AG04450 (cell line): ENCODE measurements around the gene TSPAN3. TPM values are rescaled to one million over a fixed set of nuclear protein-coding genes. Genes with fewer than 3 reads are reported as not detected.

Source experiments
- CTCF ChIA-PET: fragments of 300-600, 350-600 bp; formaldehyde crosslinking; extraction: SDS; loops from one replicate; lab custom pipeline; 2022; ENCODE audit warnings: antibody characterized with exemption, inconsistent platforms; lab: Charles Lee
- POLR2A ChIA-PET: fragments of 350-600 bp; formaldehyde crosslinking; extraction: SDS; loops from one replicate; lab custom pipeline; 2021; ENCODE audit warnings: antibody characterized with exemption, inconsistent platforms; lab: Yijun Ruan, JAX
- DNase-seq: peaks from one replicate; pipeline ENCODE4 v3.0.0-alpha.2; 2011; ENCODE audit warnings: low read depth, low spot score
- H3K27ac ChIP-seq: one replicate; pipeline ENCODE4 v1.5.1; 2012; ENCODE audit warnings: low read depth, low read length, control low read depth
- H3K27me3 ChIP-seq: one replicate; pipeline ENCODE4 v1.6.0; 2012; ENCODE audit warnings: low read length; ENCODE audit not compliant: control insufficient read depth, insufficient read depth
- H3K4me3 ChIP-seq: 2 replicates; pipeline ENCODE4 v1.5.1; 2011; ENCODE audit warnings: mild to moderate bottlenecking, low read depth, low read length, control low read depth
- H3K9me3 ChIP-seq: 2 replicates; pipeline ENCODE4 v1.5.1; 2012; ENCODE audit warnings: low read length; ENCODE audit not compliant: control insufficient read depth, insufficient read depth
- CTCF ChIP-seq: IDR thresholded peaks from 2 replicates; pipeline ENCODE4 v1.5.1; 2011; ENCODE audit warnings: low read depth, low read length, control low read depth, inconsistent platforms
- polyA plus RNA-seq: library from polyadenylated mRNA; depleted of rRNA; stranded (reverse); fragments of >200 nt; gene quantifications from 2 replicates; pipeline ENCODE4 v1.2.3, GENCODE V29; 2011

The TSPAN3 gene
- polyA plus RNA-seq, 1 experiment: 410 TPM

GRCh38 chr15:77020348-77021087 is 50.4 kb downstream of the TSPAN3 start:
- ChIA-PET CTCF (interaction anchor here (1.2 to 2.1 kb wide), 2 partner anchors 47 to 523 kb away, joined by 3 to 10 read pairs; no protein-coding TSS in a partner anchor), POLR2A (no interaction called here)
- Histone ChIP-seq H3K9me3 (no peaks in the 10 kb centered on the region; the same call in 1 of the 2 replicates), H3K4me3 (no peak overlapping the region), H3K27ac (no peak overlapping the region), H3K27me3 (no peaks in the 10 kb centered on the region)
- DNase-seq: no peak
- TF ChIP-seq CTCF: no peak

- H3K27me3 ChIP-seq: no peaks in the 10 kb centered on the region
- no peak overlapping the region for H3K4me3 ChIP-seq
- TF ChIP-seq CTCF: no peak
- no peaks in the 10 kb centered on the region; the same call in 1 of the 2 replicates for H3K9me3 ChIP-seq
- ChIA-PET POLR2A (no interaction called here), CTCF (interaction anchor here (1.2 kb wide), 1 partner anchor 47 kb away, joined by 3 read pairs; no protein-coding TSS in a partner anchor)
- DNase-seq: no peak
- H3K27ac ChIP-seq: no peak overlapping the region
Observed at GRCh38 chr15:77019521-77020331, 51.2 kb downstream of the TSPAN3 start.

- Histone ChIP-seq H3K27ac (no peak overlapping the region), H3K9me3 (no peaks in the 10 kb centered on the region; the same call in 1 of the 2 replicates), H3K4me3 (no peak overlapping the region), H3K27me3 (no peaks in the 10 kb centered on the region)
- ChIA-PET POLR2A (no interaction called here), CTCF (interaction anchor here (1.2 kb wide), 1 partner anchor 46 kb away, joined by 3 read pairs; no protein-coding TSS in a partner anchor)
- TF ChIP-seq CTCF: no peak
- no peak for DNase-seq
Observed at GRCh38 chr15:77018796-77019505, 52.0 kb downstream of the TSPAN3 start.

- Histone ChIP-seq H3K27ac (no peak overlapping the region), H3K27me3 (peaks cover 3% of the 10 kb centered on the region), H3K9me3 (no peaks in the 10 kb centered on the region), H3K4me3 (no peak overlapping the region)
- TF ChIP-seq CTCF: no peak
- no peak for DNase-seq
- ChIA-PET POLR2A (no interaction called here), CTCF (no interaction called here)
Observed at GRCh38 chr15:77017761-77018720, 52.9 kb downstream of the TSPAN3 start.
